Kidney epithelial cell (primary cell): ENCODE data around the gene ZSWIM4. TPM values are rescaled to one million over a fixed set of nuclear protein-coding genes. Genes with fewer than 3 reads are reported as not detected.
"Not testable (repeated sequence)": the region's sequence is repeated elsewhere in the genome, so short reads cannot be mapped to it uniquely, and the experiment has no call there.

ENCODE experiments used
- DNase-seq: peaks from one replicate; pipeline ENCODE4 v3.0.0-alpha.2; 2010; ENCODE audit warnings: low read depth
- H3K27me3 ChIP-seq: 2 replicates; pipeline ENCODE4 v1.6.0; 2011; ENCODE audit warnings: low read length; ENCODE audit not compliant: control insufficient read depth, insufficient read depth
- H3K36me3 ChIP-seq: 2 replicates; pipeline ENCODE4 v1.5.1; 2011; ENCODE audit warnings: low read length; ENCODE audit not compliant: control insufficient read depth, insufficient read depth
- H3K4me3 ChIP-seq: 2 replicates; pipeline ENCODE4 v1.5.1; 2011; ENCODE audit warnings: low read depth, mild to moderate bottlenecking, control low read depth, low read length
- CTCF ChIP-seq: IDR thresholded peaks from 2 replicates; pipeline ENCODE4 v1.5.1; 2011; ENCODE audit warnings: mild to moderate bottlenecking, moderate library complexity, low read length, control low read depth, inconsistent platforms; ENCODE audit not compliant: insufficient read depth, poor library complexity, severe bottlenecking
- total RNA-seq: library from RNA; depleted of rRNA; stranded (reverse); fragments of >200 nt; gene quantifications from 2 replicates; pipeline ENCODE4 v1.2.3, GENCODE V29; 2015

ZSWIM4 gene
- total RNA-seq, 1 donor from 2014 or later, result 25.7 TPM

- Histone ChIP-seq H3K36me3 (no peaks in the 10 kb centered on the region), H3K4me3 (peak overlapping the region; percentile 50), H3K27me3 (no peaks in the 10 kb centered on the region)
- DNase-seq, result no peak
- peak; percentile 5 for TF ChIP-seq CTCF
Observed at GRCh38 chr19:13847407-13848339, 52.4 kb downstream of the ZSWIM4 start.

GRCh38 chr19:13848340-13848677, 53.1 kb downstream of the ZSWIM4 start:
- H3K36me3 ChIP-seq, result no peaks in the 10 kb centered on the region
- H3K27me3 ChIP-seq, result no peaks in the 10 kb centered on the region
- no peak for TF ChIP-seq CTCF
- no peak for DNase-seq
- H3K4me3 ChIP-seq, result no peak overlapping the region

GRCh38 chr19:13848798-13849676, 53.8 kb downstream of the ZSWIM4 start:
- TF ChIP-seq CTCF, result no peak
- no peaks in the 10 kb centered on the region for H3K36me3 ChIP-seq
- H3K27me3 ChIP-seq, result no peaks in the 10 kb centered on the region
- H3K4me3 ChIP-seq, result no peak overlapping the region
- DNase-seq, result no peak

- no peak for TF ChIP-seq CTCF
- no peaks in the 10 kb centered on the region for H3K36me3 ChIP-seq
- H3K4me3 ChIP-seq, result peak overlapping the region; percentile 8
- no peaks in the 10 kb centered on the region for H3K27me3 ChIP-seq
- no peak for DNase-seq
Observed at GRCh38 chr19:13849991-13850909, 55.0 kb downstream of the ZSWIM4 start.

GRCh38 chr19:13850910-13851733, 55.9 kb downstream of the ZSWIM4 start:
- TF ChIP-seq CTCF, result no peak
- no peak for DNase-seq
- H3K4me3 ChIP-seq, result peak overlapping the region; percentile 8
- no peaks in the 10 kb centered on the region for H3K27me3 ChIP-seq
- no peaks in the 10 kb centered on the region for H3K36me3 ChIP-seq

GRCh38 chr19:13851734-13852114, 56.5 kb downstream of the ZSWIM4 start:
- H3K4me3 ChIP-seq, DNase-seq, H3K36me3 ChIP-seq, H3K27me3 ChIP-seq: not testable (repeated sequence)

GRCh38 chr19:13852171-13852707, 57.0 kb downstream of the ZSWIM4 start:
- not testable (repeated sequence) for H3K4me3 ChIP-seq, H3K27me3 ChIP-seq, H3K36me3 ChIP-seq, DNase-seq
